GM21515 (cell line): ENCODE measurements around the gene TUBA3D.
"Not testable (repeated sequence)": the region's sequence is repeated elsewhere in the genome, so short reads cannot be mapped to it uniquely, and the experiment has no call there.

Experiments used
- ATAC-seq: cut with Tn5 transposase; IDR thresholded peaks from one replicate; pipeline ENCODE4 v1.9.1; 2021; ENCODE audit not compliant: unreplicated experiment

The TUBA3D gene

GRCh38 chr2:131531547-131532185, 55.7 kb downstream of the TUBA3D start:
- not testable (repeated sequence) for ATAC-seq
